Measurements from ENCODE around the gene NRP2. TPM values are rescaled to one million over a fixed set of nuclear protein-coding genes. Genes with fewer than 3 reads are reported as not detected.

NRP2 gene
- total and polyA plus RNA-seq, 3 experiments from 2014 or later: 0.91 to 0.94 TPM; not detected in 1

DNA sequence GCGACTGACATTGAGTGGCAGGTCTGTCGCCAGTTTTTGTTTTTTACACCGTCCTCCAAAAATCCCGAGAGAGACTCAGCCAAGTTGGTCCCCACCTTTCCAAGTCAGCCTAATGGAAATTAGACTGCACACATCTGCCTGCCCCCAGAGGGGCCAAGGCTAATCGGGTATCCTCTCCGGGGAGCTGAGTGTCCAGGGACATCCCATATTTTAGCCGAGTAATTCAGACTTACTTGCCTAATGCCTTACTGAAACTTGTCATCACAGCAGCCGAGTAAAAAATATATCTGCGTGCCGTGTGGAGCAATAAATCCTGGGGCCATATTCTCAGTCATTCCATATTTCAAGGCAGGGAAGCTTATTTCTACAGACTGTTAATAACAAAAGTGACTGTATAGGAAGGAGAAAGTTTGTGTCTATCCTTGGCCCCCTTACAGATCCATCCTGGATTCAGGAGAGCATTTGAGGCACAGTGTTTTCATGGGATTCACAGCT, 38.9 kb upstream of the NRP2 start:
- H3K4me1 Mint-ChIP-seq: no peaks in the 10 kb centered on the region
- Histone ChIP-seq H3K27me3 (ENCODE audit: insufficient read depth, low read length, poor library complexity, severe bottlenecking) (no peaks in the 10 kb centered on the region), H3K4me3 (ENCODE audit: low read length) (no peak overlapping the region), H3K27ac (ENCODE audit: low read depth, low read length) (no peak overlapping the region), H3K4me1 (ENCODE audit: insufficient read depth, low read length) (no peaks in the 10 kb centered on the region), H3K9me3 (ENCODE audit: low read length) (no peaks in the 10 kb centered on the region), H3K36me3 (ENCODE audit: insufficient read depth, low read length) (no peaks in the 10 kb centered on the region)
- H3K27me3 Mint-ChIP-seq: peaks cover 4 to 20% of the 10 kb centered on the region in 2 donors
- H3K27ac Mint-ChIP-seq: no peak overlapping the region
- no peak overlapping the region for H3K4me3 Mint-ChIP-seq
- ChIA-PET CTCF (no interaction called here), POLR2A (no interaction called here)
- peaks cover 0 to 4% (median 0%) of the 10 kb centered on the region in 5 donors for H3K9me3 Mint-ChIP-seq
- DNase-seq: no peak
- H3K36me3 Mint-ChIP-seq: no peaks in the 10 kb centered on the region

DNA sequence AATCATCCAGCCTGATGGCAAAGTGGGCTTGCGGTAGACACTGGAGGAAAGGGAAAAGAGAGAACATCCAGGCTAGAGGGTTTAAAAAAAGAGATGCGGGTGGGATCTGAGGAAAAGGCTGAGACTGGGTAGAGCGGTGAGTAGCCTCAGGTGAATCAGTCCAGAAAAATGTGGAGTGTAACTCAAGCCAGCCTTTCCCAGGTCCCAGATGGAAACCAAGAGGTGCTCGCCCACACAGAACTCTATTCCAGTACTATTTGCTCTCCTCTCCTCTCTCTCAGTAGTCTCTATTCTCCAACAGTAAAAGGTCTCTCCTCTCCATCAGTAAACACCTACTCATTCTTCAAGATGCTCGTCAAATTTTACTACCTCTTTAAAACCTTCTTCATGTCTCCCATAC, 38.3 kb upstream of the NRP2 start:
- no peak for DNase-seq
- Mint-ChIP-seq H3K36me3 (no peaks in the 10 kb centered on the region), H3K4me1 (no peaks in the 10 kb centered on the region), H3K27ac (no peak overlapping the region), H3K27me3 (peaks cover 4 to 20% of the 10 kb centered on the region in 2 donors), H3K9me3 (peaks cover 0 to 4% (median 0%) of the 10 kb centered on the region in 5 donors), H3K4me3 (no peak overlapping the region)
- no peaks in the 10 kb centered on the region for H3K27me3 ChIP-seq (ENCODE audit: insufficient read depth, low read length, poor library complexity, severe bottlenecking)
- no peaks in the 10 kb centered on the region for H3K9me3 ChIP-seq (ENCODE audit: low read length)
- ChIA-PET POLR2A (no interaction called here), CTCF (no interaction called here)
- no peaks in the 10 kb centered on the region for H3K36me3 ChIP-seq (ENCODE audit: insufficient read depth, low read length)
- H3K27ac ChIP-seq (ENCODE audit: low read depth, low read length): no peak overlapping the region
- no peaks in the 10 kb centered on the region for H3K4me1 ChIP-seq (ENCODE audit: insufficient read depth, low read length)
- H3K4me3 ChIP-seq (ENCODE audit: low read length): no peak overlapping the region

DNA sequence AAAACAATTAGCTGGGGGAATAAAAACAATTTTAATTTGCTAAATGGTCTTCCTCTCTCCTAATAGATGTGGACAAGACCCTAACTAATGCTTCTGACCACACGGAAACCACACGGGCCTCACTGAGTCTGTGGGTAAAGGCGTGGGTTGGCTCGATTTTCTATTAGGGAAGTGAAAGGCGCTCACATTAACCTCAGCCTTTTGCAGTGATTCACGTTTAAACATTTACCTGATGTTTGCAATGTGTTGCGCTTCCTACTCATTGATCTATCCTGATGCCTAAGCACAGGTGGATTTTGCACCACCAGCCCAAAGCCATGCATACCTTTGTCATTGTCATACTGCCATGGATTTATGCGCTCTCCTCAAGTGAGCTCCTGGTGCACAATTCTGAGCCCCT, 35.6 kb upstream of the NRP2 start:
- Histone ChIP-seq H3K27me3 (ENCODE audit: insufficient read depth, low read length, poor library complexity, severe bottlenecking) (no peaks in the 10 kb centered on the region), H3K27ac (ENCODE audit: low read depth, low read length) (no peak overlapping the region), H3K4me3 (ENCODE audit: low read length) (no peak overlapping the region), H3K4me1 (ENCODE audit: insufficient read depth, low read length) (no peaks in the 10 kb centered on the region), H3K9me3 (ENCODE audit: low read length) (no peaks in the 10 kb centered on the region), H3K36me3 (ENCODE audit: insufficient read depth, low read length) (no peaks in the 10 kb centered on the region)
- Mint-ChIP-seq H3K9me3 (no peaks in the 10 kb centered on the region), H3K27me3 (peaks cover 4 to 20% of the 10 kb centered on the region in 2 donors), H3K4me1 (no peaks in the 10 kb centered on the region), H3K4me3 (no peak overlapping the region), H3K27ac (no peak overlapping the region), H3K36me3 (no peaks in the 10 kb centered on the region)
- POLR2A ChIA-PET: no interaction called here
- CTCF ChIA-PET: interaction anchor here (1.4 kb wide), 1 partner anchor 10 kb away, joined by 3 read pairs; no protein-coding TSS in a partner anchor
- DNase-seq: no peak

DNA sequence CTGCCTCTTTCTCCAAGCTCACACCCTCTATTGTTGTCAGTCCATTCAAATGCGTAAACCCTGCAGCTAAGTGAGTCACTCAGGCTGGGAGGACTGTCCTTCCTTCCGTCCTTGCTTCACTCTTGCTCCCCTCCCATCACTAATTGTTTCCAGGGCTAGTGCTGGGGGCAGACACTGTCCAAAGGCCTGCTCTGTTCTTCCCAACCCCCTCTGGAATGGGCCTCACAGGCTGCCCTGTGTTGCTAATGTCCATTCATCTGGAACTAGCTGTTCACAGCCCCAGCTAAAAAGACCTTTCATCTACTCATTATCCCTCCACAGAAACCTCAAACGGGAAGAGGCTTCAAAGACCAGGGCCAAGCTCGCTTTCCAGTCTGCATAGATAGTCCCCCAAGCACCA, 31.9 kb upstream of the NRP2 start:
- Histone ChIP-seq H3K4me3 (ENCODE audit: low read length) (no peak overlapping the region), H3K27ac (ENCODE audit: low read depth, low read length) (no peak overlapping the region), H3K36me3 (ENCODE audit: insufficient read depth, low read length) (no peaks in the 10 kb centered on the region), H3K27me3 (ENCODE audit: insufficient read depth, low read length, poor library complexity, severe bottlenecking) (no peaks in the 10 kb centered on the region), H3K9me3 (ENCODE audit: low read length) (no peaks in the 10 kb centered on the region), H3K4me1 (ENCODE audit: insufficient read depth, low read length) (no peaks in the 10 kb centered on the region)
- ChIA-PET POLR2A (no interaction called here), CTCF (no interaction called here)
- Mint-ChIP-seq H3K27ac (no peak overlapping the region), H3K4me1 (no peaks in the 10 kb centered on the region), H3K36me3 (no peaks in the 10 kb centered on the region), H3K27me3 (peaks cover 0 to 3% of the 10 kb centered on the region in 2 donors), H3K9me3 (peaks cover 0 to 2% (median 0%) of the 10 kb centered on the region in 5 donors), H3K4me3 (no peak overlapping the region)
- no peak for DNase-seq

DNA sequence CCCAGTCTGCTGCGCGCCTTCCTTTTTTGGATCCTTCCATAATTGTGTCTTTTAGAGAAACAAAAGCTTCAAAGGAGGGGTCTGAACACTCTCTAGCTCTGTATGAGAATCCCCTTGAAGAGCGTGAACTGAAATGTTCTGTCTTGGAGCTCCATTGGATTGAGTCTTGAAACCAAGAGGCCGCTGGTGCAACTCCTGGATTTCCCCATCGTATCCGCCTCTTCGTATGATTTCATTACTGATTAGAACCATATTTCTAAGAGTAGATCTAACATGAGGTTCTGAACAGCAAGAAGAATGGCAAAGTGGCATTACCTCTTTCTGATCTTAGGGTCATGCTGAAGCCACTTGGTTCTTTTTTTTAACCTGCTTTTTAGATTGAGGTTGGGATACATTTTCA, 31.4 kb upstream of the NRP2 start:
- H3K27me3 ChIP-seq (ENCODE audit: insufficient read depth, low read length, poor library complexity, severe bottlenecking): no peaks in the 10 kb centered on the region
- no peaks in the 10 kb centered on the region for H3K9me3 ChIP-seq (ENCODE audit: low read length)
- CTCF ChIA-PET: no interaction called here
- Mint-ChIP-seq H3K27ac (no peak overlapping the region), H3K4me3 (no peak overlapping the region), H3K36me3 (no peaks in the 10 kb centered on the region), H3K27me3 (peaks cover 0 to 3% of the 10 kb centered on the region in 2 donors), H3K4me1 (no peaks in the 10 kb centered on the region), H3K9me3 (peaks cover 0 to 2% (median 0%) of the 10 kb centered on the region in 5 donors)
- no peaks in the 10 kb centered on the region for H3K4me1 ChIP-seq (ENCODE audit: insufficient read depth, low read length)
- H3K27ac ChIP-seq (ENCODE audit: low read depth, low read length): no peak overlapping the region
- no peak for DNase-seq
- H3K36me3 ChIP-seq (ENCODE audit: insufficient read depth, low read length): no peaks in the 10 kb centered on the region
- POLR2A ChIA-PET: no interaction called here
- H3K4me3 ChIP-seq (ENCODE audit: low read length): no peak overlapping the region

DNA sequence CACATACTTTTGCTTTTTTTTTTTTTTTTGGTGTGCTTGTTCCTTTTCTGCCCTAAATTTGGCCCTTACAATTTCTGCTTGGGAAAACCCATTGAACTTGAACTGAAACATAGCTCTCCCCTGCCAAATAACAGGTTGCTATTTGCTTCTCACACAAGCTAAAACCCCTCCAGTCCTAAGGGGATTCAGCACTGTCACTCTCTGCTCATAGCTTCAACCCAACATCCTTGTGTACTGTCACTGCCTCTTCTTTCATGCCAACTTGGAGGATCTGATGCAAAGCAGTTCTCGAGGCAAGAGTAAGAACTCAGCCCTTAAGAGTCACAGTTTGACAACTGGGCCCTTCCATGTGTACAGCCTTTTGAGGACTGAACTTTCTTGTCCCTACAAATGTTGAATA, 30.6 kb upstream of the NRP2 start:
- no peak overlapping the region for H3K4me3 Mint-ChIP-seq
- Histone ChIP-seq H3K27ac (ENCODE audit: low read depth, low read length) (no peak overlapping the region), H3K27me3 (ENCODE audit: insufficient read depth, low read length, poor library complexity, severe bottlenecking) (no peaks in the 10 kb centered on the region), H3K4me1 (ENCODE audit: insufficient read depth, low read length) (no peaks in the 10 kb centered on the region), H3K9me3 (ENCODE audit: low read length) (no peaks in the 10 kb centered on the region), H3K36me3 (ENCODE audit: insufficient read depth, low read length) (no peaks in the 10 kb centered on the region), H3K4me3 (ENCODE audit: low read length) (no peak overlapping the region)
- H3K9me3 Mint-ChIP-seq: peaks cover 0 to 2% (median 0%) of the 10 kb centered on the region in 5 donors
- H3K4me1 Mint-ChIP-seq: no peaks in the 10 kb centered on the region
- POLR2A ChIA-PET: no interaction called here
- no peaks in the 10 kb centered on the region for H3K36me3 Mint-ChIP-seq
- DNase-seq: no peak
- CTCF ChIA-PET: no interaction called here
- H3K27me3 Mint-ChIP-seq: peaks cover 0 to 3% of the 10 kb centered on the region in 2 donors
- H3K27ac Mint-ChIP-seq: no peak overlapping the region

DNA sequence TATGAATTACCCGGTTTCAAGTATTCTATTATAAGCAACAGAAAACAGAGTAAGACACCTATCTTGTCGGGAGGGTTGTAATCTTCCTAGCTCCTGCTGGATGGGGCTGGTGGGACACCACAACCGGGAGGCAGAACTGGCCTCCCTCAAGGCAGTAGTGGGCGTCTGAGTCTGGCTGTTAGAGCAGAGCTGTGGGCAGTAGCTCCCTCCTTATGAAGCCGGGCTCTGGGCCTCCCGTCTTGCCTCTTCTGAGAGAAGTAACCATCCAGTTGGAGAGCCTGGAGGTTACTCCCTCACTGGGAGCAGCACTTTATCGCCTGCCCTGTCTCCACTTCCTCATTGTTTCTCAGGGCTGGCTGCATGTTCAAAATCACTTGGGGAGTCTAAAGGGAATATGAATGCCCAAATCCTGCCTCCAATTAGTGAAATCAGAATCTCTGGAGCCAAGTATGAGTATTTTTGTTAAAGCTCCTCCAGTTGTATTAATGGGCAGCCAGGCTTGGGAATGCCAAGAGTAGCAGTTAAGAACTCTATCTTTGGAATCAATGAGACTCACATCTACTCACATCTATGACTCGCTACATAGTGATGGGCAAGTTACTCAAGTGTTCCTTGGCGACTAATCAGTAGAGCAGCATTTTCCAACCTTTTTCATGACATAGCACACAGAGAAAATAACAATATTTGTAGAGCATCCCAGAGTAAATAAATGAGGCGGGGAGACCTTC, 27.3 kb upstream of the NRP2 start:
- Histone ChIP-seq H3K4me3 (ENCODE audit: low read length) (no peak overlapping the region), H3K36me3 (ENCODE audit: insufficient read depth, low read length) (no peaks in the 10 kb centered on the region), H3K4me1 (ENCODE audit: insufficient read depth, low read length) (peaks cover 5% of the 10 kb centered on the region), H3K27me3 (ENCODE audit: insufficient read depth, low read length, poor library complexity, severe bottlenecking) (no peaks in the 10 kb centered on the region), H3K9me3 (ENCODE audit: low read length) (no peaks in the 10 kb centered on the region), H3K27ac (ENCODE audit: low read depth, low read length) (no peak overlapping the region)
- CTCF ChIA-PET: no interaction called here
- H3K4me3 Mint-ChIP-seq: no peak overlapping the region
- H3K36me3 Mint-ChIP-seq: no peaks in the 10 kb centered on the region
- POLR2A ChIA-PET: no interaction called here
- H3K4me1 Mint-ChIP-seq: no peaks in the 10 kb centered on the region
- no peak overlapping the region for H3K27ac Mint-ChIP-seq
- H3K27me3 Mint-ChIP-seq: peaks cover 0 to 8% of the 10 kb centered on the region in 2 donors
- peaks cover 0 to 2% (median 0%) of the 10 kb centered on the region in 5 donors for H3K9me3 Mint-ChIP-seq
- DNase-seq: no peak

DNA sequence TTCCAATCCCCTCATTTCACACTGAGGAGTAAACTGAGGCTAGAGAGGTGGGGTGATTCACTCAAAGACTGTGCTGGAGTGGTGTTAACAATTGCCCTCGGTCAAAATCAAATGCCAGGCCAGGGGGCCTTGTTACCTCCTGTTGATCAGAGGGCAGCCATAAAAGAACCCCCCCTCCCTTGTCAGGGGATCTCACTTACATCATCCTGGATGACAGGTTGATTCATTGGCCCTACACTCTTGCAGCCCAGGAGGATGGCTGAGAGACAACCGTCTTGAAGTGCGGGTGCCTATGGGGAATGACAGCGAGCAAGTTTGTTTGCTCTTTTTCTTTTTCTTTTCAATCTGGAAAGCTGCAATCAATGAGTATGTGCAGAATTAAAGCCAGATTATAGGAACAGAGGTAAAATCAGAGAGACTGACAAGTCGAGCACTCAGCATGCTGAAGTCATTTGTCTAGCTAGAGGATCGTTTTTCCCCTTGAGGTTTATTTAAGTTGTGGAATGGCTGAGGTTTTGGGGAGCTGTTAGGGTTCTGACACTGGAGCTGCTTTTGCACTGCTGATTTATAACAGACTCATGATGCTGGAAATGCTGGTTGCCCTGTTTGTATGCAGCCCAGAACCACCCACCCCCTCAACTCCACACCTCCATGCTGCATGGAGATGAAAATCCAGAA, 26.4 kb upstream of the NRP2 start:
- Mint-ChIP-seq H3K4me3 (no peak overlapping the region), H3K9me3 (peaks cover 0 to 2% (median 0%) of the 10 kb centered on the region in 5 donors), H3K27me3 (peaks cover 0 to 9% of the 10 kb centered on the region in 2 donors), H3K36me3 (no peaks in the 10 kb centered on the region), H3K27ac (no peak overlapping the region), H3K4me1 (peaks cover 4 to 8% (median 4%) of the 10 kb centered on the region in 3 donors)
- no peak for DNase-seq
- Histone ChIP-seq H3K27me3 (ENCODE audit: insufficient read depth, low read length, poor library complexity, severe bottlenecking) (no peaks in the 10 kb centered on the region), H3K4me3 (ENCODE audit: low read length) (no peak overlapping the region), H3K9me3 (ENCODE audit: low read length) (no peaks in the 10 kb centered on the region), H3K36me3 (ENCODE audit: insufficient read depth, low read length) (no peaks in the 10 kb centered on the region), H3K27ac (ENCODE audit: low read depth, low read length) (no peak overlapping the region), H3K4me1 (ENCODE audit: insufficient read depth, low read length) (peaks cover 13% of the 10 kb centered on the region)
- ChIA-PET POLR2A (no interaction called here), CTCF (no interaction called here)
